Stimulated activated naive B cell treated with anti-CD40 and anti-IgM and Interleukin-4, amounts not matched to agents 10 μg/mL and 1 μg/mL and 100 μg/mL, for 72 hours (primary cell): Measurements from ENCODE around the gene SPATA13.

Source experiments
- ATAC-seq, 2 donors: fragments of 150-1000 bp; cut with Tn5 transposase; replicated peaks; 2 replicates each; pipeline ENCODE4 v1.10.0; 2021; ENCODE audit warnings: moderate library complexity in 1 of 2
- DNase-seq: peaks from one replicate; pipeline ENCODE4 v3.0.0; 2021
- H3K27ac Mint-ChIP-seq: one replicate; pipeline ENCODE4 v1.8.0; 2022; ENCODE audit warnings: mild to moderate bottlenecking, mixed read lengths
- H3K27me3 Mint-ChIP-seq, 2 donors: one replicate each; pipeline ENCODE4 v1.8.0; 2022; ENCODE audit warnings: mixed read lengths in 2 of 2
- H3K36me3 Mint-ChIP-seq, 2 donors: one replicate each; pipeline ENCODE4 v1.8.0; 2022; ENCODE audit warnings: mixed read lengths in 2 of 2, mild to moderate bottlenecking in 1 of 2
- H3K4me1 Mint-ChIP-seq, 2 donors: one replicate each; pipeline ENCODE4 v1.8.0; 2022; ENCODE audit warnings: mixed read lengths in 2 of 2, mild to moderate bottlenecking in 1 of 2
- H3K4me3 Mint-ChIP-seq, 2 donors: one replicate each; pipeline ENCODE4 v1.8.0; 2022; ENCODE audit warnings: mild to moderate bottlenecking in 2 of 2, mixed read lengths in 2 of 2, moderate library complexity in 1 of 2
- H3K9me3 Mint-ChIP-seq, 2 donors: one replicate each; pipeline ENCODE4 v1.8.0; 2022; ENCODE audit warnings: mixed read lengths in 2 of 2, mild to moderate bottlenecking in 1 of 2

Gene SPATA13

DNA sequence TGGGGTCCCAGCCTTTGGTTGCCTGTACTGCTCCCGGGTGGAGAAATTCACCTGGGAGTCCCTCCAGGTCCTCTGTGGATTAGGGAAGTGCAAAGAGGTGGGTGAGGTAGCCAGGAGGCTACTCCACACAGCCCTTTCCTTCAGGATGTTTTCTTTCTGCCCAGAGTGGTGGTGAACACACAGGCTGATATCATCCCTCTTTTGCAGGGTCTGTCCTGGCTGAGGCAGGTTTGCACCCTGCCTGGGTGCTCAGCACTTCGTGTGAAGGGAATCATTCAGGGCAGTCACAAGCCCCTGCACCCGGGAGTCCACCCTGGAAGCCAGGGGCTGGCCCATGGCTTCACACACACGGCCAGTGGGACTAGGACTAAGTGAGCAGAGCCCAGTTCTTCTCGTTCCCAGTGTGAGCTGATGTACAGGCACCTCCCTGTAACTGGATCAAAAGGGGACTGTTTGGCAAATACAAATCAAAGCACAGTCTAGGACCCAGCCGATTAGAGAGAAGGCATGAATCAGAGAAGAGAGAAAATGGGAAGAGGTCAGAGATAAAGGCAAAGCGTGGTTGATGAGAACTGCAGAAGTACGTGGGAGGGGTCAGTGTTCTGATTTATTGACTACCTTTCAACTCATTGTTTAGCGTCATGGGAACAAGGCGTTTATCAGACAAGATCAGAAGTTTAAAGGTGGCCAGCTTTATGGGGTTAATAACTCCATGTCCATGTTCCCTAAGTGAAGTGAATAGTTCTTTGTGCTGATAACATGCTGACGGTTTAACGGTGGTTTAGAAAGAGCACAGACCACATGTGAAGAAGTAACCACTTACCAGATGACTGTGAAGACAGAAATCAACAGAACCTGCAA, 30.4 kb upstream of the SPATA13 start:
- peaks cover 7 to 18% of the 10 kb centered on the region in 2 donors for H3K4me1 Mint-ChIP-seq
- H3K27ac Mint-ChIP-seq, result no peak overlapping the region
- peaks cover 5 to 7% of the 10 kb centered on the region in 2 donors for H3K9me3 Mint-ChIP-seq

GRCh38 chr13:24131749-24132148, 28.8 kb upstream of the SPATA13 start:
- Mint-ChIP-seq H3K27me3 (peaks cover 28 to 40% of the 10 kb centered on the region in 2 donors), H3K27ac (no peak overlapping the region), H3K4me1 (peaks cover 0 to 8% of the 10 kb centered on the region in 2 donors), H3K36me3 (peaks cover 6 to 7% of the 10 kb centered on the region in 2 donors), H3K4me3 (no peak overlapping the region), H3K9me3 (peaks cover 5 to 7% of the 10 kb centered on the region in 2 donors)
- DNase-seq (no peak), ATAC-seq (no peak)

More for the DNA sequence above, 30.4 kb upstream of the SPATA13 start:
- ATAC-seq, result no peak
- peaks cover 6 to 7% of the 10 kb centered on the region in 2 donors for H3K36me3 Mint-ChIP-seq
- peaks cover 40 to 53% of the 10 kb centered on the region in 2 donors for H3K27me3 Mint-ChIP-seq
- no peak for DNase-seq
- H3K4me3 Mint-ChIP-seq, result no peak overlapping the region

DNA sequence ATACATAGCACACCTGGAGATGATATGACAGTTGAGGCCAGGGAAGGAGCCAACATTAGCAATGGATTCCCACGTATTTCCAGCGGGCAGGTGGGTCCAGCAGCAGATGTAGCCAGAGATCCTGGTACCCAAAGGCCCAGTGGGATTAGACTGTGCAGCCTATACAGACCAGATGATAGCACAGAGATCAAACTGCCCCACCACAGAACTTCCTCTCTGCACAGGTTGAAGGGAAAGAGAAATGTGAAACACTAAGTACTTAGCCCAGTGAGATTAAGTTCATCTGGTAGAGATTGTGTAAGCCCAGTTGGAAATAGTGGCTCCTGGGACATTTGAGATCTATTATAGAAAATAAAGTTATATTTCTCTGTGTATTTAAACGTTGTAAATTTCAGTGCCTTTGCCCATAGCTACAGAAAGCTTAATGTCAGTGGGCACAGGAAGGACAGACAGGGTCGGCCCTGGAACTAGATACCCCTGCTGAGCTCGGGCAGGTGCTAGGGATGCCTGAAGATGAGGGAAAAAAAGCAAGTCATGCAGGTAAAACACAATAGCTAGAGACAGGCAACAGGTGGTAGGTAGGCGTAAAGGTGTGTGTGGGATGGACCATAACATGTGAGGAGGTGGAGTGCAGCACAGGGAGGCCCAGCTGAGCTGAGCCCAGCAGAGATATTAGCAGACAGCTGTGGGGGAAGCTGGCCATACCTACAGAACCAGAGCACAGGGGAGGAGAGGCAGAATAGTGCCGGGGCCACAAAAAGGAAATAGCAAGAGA, 27.3 kb upstream of the SPATA13 start:
- H3K36me3 Mint-ChIP-seq, result peaks cover 6 to 7% of the 10 kb centered on the region in 2 donors
- no peak for ATAC-seq
- H3K4me3 Mint-ChIP-seq, result no peak overlapping the region
- H3K4me1 Mint-ChIP-seq, result no peaks in the 10 kb centered on the region
- H3K9me3 Mint-ChIP-seq, result peaks cover 5 to 7% of the 10 kb centered on the region in 2 donors
- peaks cover 28 to 40% of the 10 kb centered on the region in 2 donors for H3K27me3 Mint-ChIP-seq
- DNase-seq, result no peak
- no peak overlapping the region for H3K27ac Mint-ChIP-seq

DNA sequence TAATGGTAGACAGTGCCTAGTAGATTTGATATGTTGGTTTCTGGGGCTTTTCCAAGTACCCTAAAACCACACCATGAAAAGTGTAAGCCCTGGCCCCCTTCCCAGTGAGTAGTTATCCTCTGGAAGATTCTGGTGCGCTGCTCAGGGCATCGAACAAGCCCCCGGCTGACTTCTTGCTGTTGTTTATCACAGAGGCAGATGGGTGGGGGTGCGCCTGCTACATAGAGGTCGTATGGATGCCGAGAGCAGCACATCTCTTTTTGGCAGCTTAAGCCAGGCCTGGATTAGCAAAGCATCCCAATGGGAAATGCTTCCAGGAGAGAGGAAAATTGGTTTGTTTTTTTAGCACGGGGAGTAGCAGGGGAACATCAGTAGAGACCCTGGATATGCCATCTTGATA, 26.3 kb upstream of the SPATA13 start:
- Mint-ChIP-seq H3K4me1 (no peaks in the 10 kb centered on the region), H3K27me3 (peaks cover 23 to 39% of the 10 kb centered on the region in 2 donors)

GRCh38 chr13:24134757-24135156, 25.8 kb upstream of the SPATA13 start:
- H3K4me1 Mint-ChIP-seq, result no peaks in the 10 kb centered on the region
- no peak overlapping the region for H3K4me3 Mint-ChIP-seq
- no peak for ATAC-seq
- peaks cover 18 to 34% of the 10 kb centered on the region in 2 donors for H3K27me3 Mint-ChIP-seq
- peaks cover 5 to 7% of the 10 kb centered on the region in 2 donors for H3K9me3 Mint-ChIP-seq
- peaks cover 6 to 7% of the 10 kb centered on the region in 2 donors for H3K36me3 Mint-ChIP-seq
- no peak overlapping the region for H3K27ac Mint-ChIP-seq
- DNase-seq, result no peak

More for the DNA sequence above, 26.3 kb upstream of the SPATA13 start:
- Mint-ChIP-seq H3K36me3 (peaks cover 6 to 7% of the 10 kb centered on the region in 2 donors), H3K27ac (no peak overlapping the region), H3K4me3 (no peak overlapping the region), H3K9me3 (peaks cover 5 to 7% of the 10 kb centered on the region in 2 donors)
- DNase-seq, result no peak
- no peak for ATAC-seq

DNA sequence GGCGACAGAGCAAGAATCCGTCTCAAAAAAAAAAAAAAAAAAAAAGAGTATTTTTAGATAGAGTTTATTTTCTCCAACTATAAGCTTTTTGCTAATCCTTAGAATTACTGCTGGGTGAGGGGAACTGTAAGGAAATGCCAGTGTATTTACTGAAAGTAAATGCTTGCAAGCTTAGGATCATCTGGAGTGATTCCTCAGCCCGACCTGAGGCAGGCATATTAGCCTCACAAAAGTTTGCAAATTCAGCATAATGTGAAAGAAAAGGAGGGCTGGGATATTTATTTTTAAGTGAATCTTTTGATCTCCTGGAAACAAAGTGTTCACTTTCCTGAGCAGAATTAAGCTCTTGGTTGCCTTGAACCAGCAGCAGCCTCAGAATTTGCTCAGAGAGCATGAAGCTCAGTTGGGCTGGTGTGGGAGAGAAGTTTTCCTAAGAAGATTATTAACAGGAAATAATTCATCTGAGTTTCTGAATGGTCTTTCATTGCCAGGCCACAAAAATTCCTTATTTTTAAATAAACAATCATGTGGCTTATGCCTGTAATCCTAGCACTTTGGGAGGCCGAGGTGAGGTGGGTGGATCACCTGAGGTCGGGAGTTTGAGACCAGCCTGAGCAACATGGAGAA, 24.7 kb upstream of the SPATA13 start:
- H3K36me3 Mint-ChIP-seq, result peaks cover 6 to 7% of the 10 kb centered on the region in 2 donors
- DNase-seq, result no peak
- no peak overlapping the region for H3K27ac Mint-ChIP-seq
- no peak for ATAC-seq
- no peak overlapping the region for H3K4me3 Mint-ChIP-seq
- peaks cover 13 to 23% of the 10 kb centered on the region in 2 donors for H3K27me3 Mint-ChIP-seq
- H3K9me3 Mint-ChIP-seq, result peaks cover 5 to 7% of the 10 kb centered on the region in 2 donors
- H3K4me1 Mint-ChIP-seq, result no peaks in the 10 kb centered on the region

GRCh38 chr13:24138911-24139310, 21.6 kb upstream of the SPATA13 start:
- DNase-seq, result no peak
- Mint-ChIP-seq H3K4me1 (no peaks in the 10 kb centered on the region), H3K9me3 (no peaks in the 10 kb centered on the region), H3K27me3 (peaks cover 3 to 12% of the 10 kb centered on the region in 2 donors), H3K27ac (no peak overlapping the region), H3K36me3 (no peaks in the 10 kb centered on the region), H3K4me3 (no peak overlapping the region)
- ATAC-seq, result no peak

- Mint-ChIP-seq H3K36me3 (no peaks in the 10 kb centered on the region), H3K4me3 (no peak overlapping the region), H3K27ac (no peak overlapping the region), H3K9me3 (no peaks in the 10 kb centered on the region), H3K27me3 (peaks cover 10 to 13% of the 10 kb centered on the region in 2 donors), H3K4me1 (no peaks in the 10 kb centered on the region)
- no peak for ATAC-seq
- no peak for DNase-seq
Measured at GRCh38 chr13:24141333-24141910, 19.1 kb upstream of the SPATA13 start.

DNA sequence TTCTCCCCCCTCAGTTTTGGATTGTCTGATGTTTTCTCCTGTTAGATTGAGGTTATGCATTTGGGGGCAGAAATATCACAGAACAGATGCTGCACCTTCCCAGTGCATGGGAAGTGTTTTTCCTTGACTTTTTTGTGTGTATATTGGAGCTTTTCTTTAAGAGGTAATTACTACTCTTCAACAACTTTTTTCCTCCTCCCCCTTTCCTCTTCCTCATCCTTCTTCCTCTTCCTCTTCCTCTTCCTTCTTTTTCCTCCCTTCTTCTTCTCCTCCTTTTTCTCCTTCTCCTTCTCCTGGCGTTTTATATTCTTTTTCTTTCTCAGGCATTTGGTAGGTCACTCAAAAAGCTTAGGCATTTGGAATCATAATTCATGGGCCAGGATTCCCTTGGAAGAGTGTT, 18.1 kb upstream of the SPATA13 start:
- no peaks in the 10 kb centered on the region for H3K36me3 Mint-ChIP-seq
- no peaks in the 10 kb centered on the region for H3K9me3 Mint-ChIP-seq
- ATAC-seq (no peak), DNase-seq (no peak)
- H3K27me3 Mint-ChIP-seq, result peaks cover 10 to 13% of the 10 kb centered on the region in 2 donors
- H3K27ac Mint-ChIP-seq, result no peak overlapping the region
- no peak overlapping the region for H3K4me3 Mint-ChIP-seq
- no peaks in the 10 kb centered on the region for H3K4me1 Mint-ChIP-seq

- H3K4me1 Mint-ChIP-seq, result no peaks in the 10 kb centered on the region
- no peaks in the 10 kb centered on the region for H3K36me3 Mint-ChIP-seq
- ATAC-seq (no peak), DNase-seq (no peak)
- no peak overlapping the region for H3K4me3 Mint-ChIP-seq
- peaks cover 10 to 13% of the 10 kb centered on the region in 2 donors for H3K27me3 Mint-ChIP-seq
- no peaks in the 10 kb centered on the region for H3K9me3 Mint-ChIP-seq
- no peak overlapping the region for H3K27ac Mint-ChIP-seq
Measured at GRCh38 chr13:24142886-24143285, 17.6 kb upstream of the SPATA13 start.

DNA sequence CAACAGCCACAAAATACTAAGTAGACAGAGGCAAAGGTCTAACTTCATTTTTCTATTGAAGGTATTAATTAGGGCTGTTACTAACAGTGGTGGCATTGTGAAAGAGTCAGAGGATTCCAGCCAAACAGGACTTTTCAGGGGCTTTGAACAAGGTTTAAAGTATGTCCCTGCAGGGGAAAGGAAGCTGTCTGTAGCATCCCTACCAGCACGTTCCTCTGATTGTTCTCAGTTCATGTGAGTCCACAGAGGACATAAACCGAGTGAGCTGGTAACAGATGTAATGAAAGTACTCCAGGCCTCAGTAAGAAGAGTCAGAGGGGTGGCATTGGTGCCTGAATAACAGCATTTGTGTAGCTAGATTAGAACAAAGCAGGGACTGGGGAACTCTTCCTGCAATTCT, 15.3 kb upstream of the SPATA13 start:
- no peaks in the 10 kb centered on the region for H3K36me3 Mint-ChIP-seq
- H3K4me3 Mint-ChIP-seq, result no peak overlapping the region
- H3K27me3 Mint-ChIP-seq, result peaks cover 17 to 27% of the 10 kb centered on the region in 2 donors
- ATAC-seq, result no peak
- H3K9me3 Mint-ChIP-seq, result no peaks in the 10 kb centered on the region
- H3K27ac Mint-ChIP-seq, result no peak overlapping the region
- H3K4me1 Mint-ChIP-seq, result no peaks in the 10 kb centered on the region
- no peak for DNase-seq

DNA sequence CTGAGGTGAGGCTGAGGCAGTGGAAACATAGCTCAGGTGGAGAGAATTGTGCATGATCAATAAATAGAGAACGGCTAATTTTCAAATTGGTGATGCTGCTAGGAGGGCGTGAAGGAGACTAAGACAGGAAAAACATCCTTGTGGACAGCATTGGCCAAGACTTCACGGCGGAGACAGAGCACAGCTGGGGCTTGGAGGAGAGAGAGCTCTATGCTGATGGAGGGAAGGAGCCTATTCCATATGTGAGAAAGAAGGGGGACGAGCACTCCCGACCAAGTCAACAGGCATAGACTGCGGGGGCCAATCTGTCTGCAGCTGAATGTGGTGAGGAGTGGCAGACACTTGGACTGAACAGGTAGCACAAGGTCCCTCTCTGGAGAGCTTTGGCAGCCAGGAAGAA, 14.8 kb upstream of the SPATA13 start:
- Mint-ChIP-seq H3K27me3 (peaks cover 17 to 27% of the 10 kb centered on the region in 2 donors), H3K4me1 (no peaks in the 10 kb centered on the region), H3K4me3 (no peak overlapping the region), H3K9me3 (no peaks in the 10 kb centered on the region), H3K36me3 (no peaks in the 10 kb centered on the region), H3K27ac (no peak overlapping the region)
- DNase-seq (no peak), ATAC-seq (no peak)

DNA sequence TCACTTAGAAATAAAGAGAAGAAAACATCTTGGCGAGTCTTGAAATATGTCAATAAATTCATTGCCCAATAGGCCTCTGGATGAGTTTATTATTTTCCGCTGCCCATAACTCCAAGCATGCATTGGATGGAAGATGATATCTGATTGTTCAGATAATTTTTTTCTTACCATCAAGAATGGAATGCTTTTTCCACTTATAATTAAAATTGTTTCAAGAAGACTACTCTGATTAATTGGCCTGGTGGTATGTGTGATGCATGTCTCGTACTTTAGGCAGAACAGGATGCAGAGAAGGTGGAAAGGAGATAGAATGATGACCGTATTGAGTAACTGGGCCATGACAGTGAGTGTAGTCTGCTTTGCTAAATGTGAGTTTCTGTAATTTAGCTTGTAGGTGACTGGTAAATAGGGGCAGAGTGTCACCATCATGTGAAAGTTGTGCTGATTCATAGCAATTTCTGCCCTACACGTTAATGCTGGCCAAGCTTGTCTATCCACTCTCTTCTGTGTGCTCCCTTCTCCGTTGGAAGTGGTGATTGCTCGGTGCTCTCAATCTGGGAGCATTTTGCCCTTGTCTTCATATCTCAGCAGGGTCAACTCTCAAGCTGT, 13.5 kb upstream of the SPATA13 start:
- H3K27ac Mint-ChIP-seq, result no peak overlapping the region
- ATAC-seq (no peak), DNase-seq (no peak)
- H3K36me3 Mint-ChIP-seq, result no peaks in the 10 kb centered on the region
- H3K4me1 Mint-ChIP-seq, result no peaks in the 10 kb centered on the region
- no peak overlapping the region for H3K4me3 Mint-ChIP-seq
- peaks cover 14 to 27% of the 10 kb centered on the region in 2 donors for H3K27me3 Mint-ChIP-seq
- H3K9me3 Mint-ChIP-seq, result no peaks in the 10 kb centered on the region

GRCh38 chr13:24147570-24147963, 13.0 kb upstream of the SPATA13 start:
- ATAC-seq, result no peak
- H3K27me3 Mint-ChIP-seq, result peaks cover 14 to 27% of the 10 kb centered on the region in 2 donors
- DNase-seq, result no peak
- H3K27ac Mint-ChIP-seq, result no peak overlapping the region
- H3K36me3 Mint-ChIP-seq, result no peaks in the 10 kb centered on the region
- H3K4me3 Mint-ChIP-seq, result no peak overlapping the region
- no peaks in the 10 kb centered on the region for H3K9me3 Mint-ChIP-seq
- H3K4me1 Mint-ChIP-seq, result no peaks in the 10 kb centered on the region
